Right renal pelvis (tissue), 4 donors: ENCODE data around the gene ICOSLG. TPM values are rescaled to one million over a fixed set of nuclear protein-coding genes. Genes with fewer than 3 reads are reported as not detected.
"Not testable (repeated sequence)": the region's sequence is repeated elsewhere in the genome, so short reads cannot be mapped to it uniquely, and the experiment has no call there.

Source experiments
- DNase-seq, 4 donors: peaks; one replicate each; pipeline ENCODE4 v3.0.0-alpha.2; 2013; ENCODE audit warnings: low read depth in 4 of 4, low spot score in 3 of 4, missing footprints in 1 of 4
- polyA plus RNA-seq, 4 donors: library from polyadenylated mRNA; unstranded; fragments of 120-200 nt; gene quantifications; one replicate each; pipeline ENCODE4 v1.2.1, GENCODE V29; 2013; ENCODE audit not compliant: insufficient read length in 4 of 4

ICOSLG gene
- polyA plus RNA-seq, 4 donors, result 6.3 to 14.0 (median 9.1) TPM

- DNase-seq, result not testable (repeated sequence)
Measured at GRCh38 chr21:44229561-44229960, 11.2 kb downstream of the ICOSLG start.

GRCh38 chr21:44228109-44228508 lies 12.6 kb downstream of the ICOSLG start:
- not testable (repeated sequence) for DNase-seq

GRCh38 chr21:44227614-44228013 lies 13.1 kb downstream of the ICOSLG start:
- DNase-seq, result not testable (repeated sequence)

GRCh38 chr21:44225605-44226004 lies 15.1 kb downstream of the ICOSLG start:
- not testable (repeated sequence) for DNase-seq

- DNase-seq, result not testable (repeated sequence)
Measured at GRCh38 chr21:44223334-44223733, 17.4 kb downstream of the ICOSLG start.

GRCh38 chr21:44220674-44221073 lies 20.1 kb downstream of the ICOSLG start:
- DNase-seq, result not testable (repeated sequence)

GRCh38 chr21:44218461-44218860 lies 22.3 kb downstream of the ICOSLG start:
- not testable (repeated sequence) for DNase-seq

- not testable (repeated sequence) for DNase-seq
Measured at GRCh38 chr21:44211978-44212377, 28.8 kb downstream of the ICOSLG start.

GRCh38 chr21:44211574-44211973 lies 29.2 kb downstream of the ICOSLG start:
- not testable (repeated sequence) for DNase-seq

- DNase-seq, result not testable (repeated sequence)
Measured at GRCh38 chr21:44207860-44208646, 32.7 kb downstream of the ICOSLG start.

- not testable (repeated sequence) for DNase-seq
Measured at GRCh38 chr21:44206698-44207676, 33.8 kb downstream of the ICOSLG start.

- not testable (repeated sequence) for DNase-seq
Measured at GRCh38 chr21:44206187-44206586, 34.6 kb downstream of the ICOSLG start.

- DNase-seq, result not testable (repeated sequence)
Measured at GRCh38 chr21:44202590-44203299, 38.0 kb downstream of the ICOSLG start.

GRCh38 chr21:44199997-44200396 lies 40.7 kb downstream of the ICOSLG start:
- DNase-seq, result not testable (repeated sequence)

GRCh38 chr21:44199448-44199847 lies 41.3 kb downstream of the ICOSLG start:
- DNase-seq, result no peak

GRCh38 chr21:44197156-44197516 lies 43.6 kb downstream of the ICOSLG start:
- DNase-seq, result not testable (repeated sequence)

GRCh38 chr21:44196212-44197155 lies 44.3 kb downstream of the ICOSLG start:
- DNase-seq, result not testable (repeated sequence)

- not testable (repeated sequence) for DNase-seq
Measured at GRCh38 chr21:44194888-44195287, 45.9 kb downstream of the ICOSLG start.

GRCh38 chr21:44194451-44194850 lies 46.3 kb downstream of the ICOSLG start:
- DNase-seq, result not testable (repeated sequence)
